GM19099 (cell line): ENCODE data around the gene TMTC2.
A peak's percentile ranks its signal among the peaks of the same experiment; 100 is the strongest.

ENCODE experiments used
- POLR2A ChIP-seq: IDR thresholded peaks from 3 replicates; pipeline ENCODE4 v1.6.1; 2011; ENCODE audit warnings: low read depth; ENCODE audit not compliant: insufficient read length; ENCODE audit errors: extremely low read depth

TMTC2 gene

GRCh38 chr12:82665142-82665923 lies 21.4 kb upstream of the TMTC2 start:
- TF ChIP-seq POLR2A = no peak

- TF ChIP-seq POLR2A = no peak
Observed at GRCh38 chr12:82666830-82667229, 19.9 kb upstream of the TMTC2 start.

GRCh38 chr12:82671673-82672195 lies 15.0 kb upstream of the TMTC2 start:
- no peak for TF ChIP-seq POLR2A

GRCh38 chr12:82672811-82673495 lies 13.8 kb upstream of the TMTC2 start:
- TF ChIP-seq POLR2A = no peak

- TF ChIP-seq POLR2A = no peak
Observed at GRCh38 chr12:82673698-82674097, 13.0 kb upstream of the TMTC2 start.

- TF ChIP-seq POLR2A = no peak
Observed at GRCh38 chr12:82675246-82675645, 11.5 kb upstream of the TMTC2 start.

GRCh38 chr12:82682326-82682725 lies 4.4 kb upstream of the TMTC2 start:
- no peak for TF ChIP-seq POLR2A

- TF ChIP-seq POLR2A = no peak
Observed at GRCh38 chr12:82682851-82683261, 3.9 kb upstream of the TMTC2 start.

- peak; percentile 14 for TF ChIP-seq POLR2A
Observed at GRCh38 chr12:82685790-82686167, 927 bp upstream of the TMTC2 start.

GRCh38 chr12:82687021-82688011 lies 610 bp downstream of the TMTC2 start:
- peak; percentile 42 for TF ChIP-seq POLR2A

- no peak for TF ChIP-seq POLR2A
Observed at GRCh38 chr12:82688035-82688501, 1.4 kb downstream of the TMTC2 start.

- TF ChIP-seq POLR2A = no peak
Observed at GRCh38 chr12:82688596-82688995, 1.9 kb downstream of the TMTC2 start.

- no peak for TF ChIP-seq POLR2A
Observed at GRCh38 chr12:82690006-82690405, 3.3 kb downstream of the TMTC2 start.

- TF ChIP-seq POLR2A = no peak
Observed at GRCh38 chr12:82691513-82691912, 4.8 kb downstream of the TMTC2 start.

GRCh38 chr12:82694276-82694675 lies 7.6 kb downstream of the TMTC2 start:
- no peak for TF ChIP-seq POLR2A
